BJ (cell line): ENCODE results near the gene AKR7A2. TPM values are rescaled to one million over a fixed set of nuclear protein-coding genes. Genes with fewer than 3 reads are reported as not detected.

Source experiments
- CTCF ChIA-PET: fragments of 350-600 bp; formaldehyde crosslinking; extraction: SDS; loops from one replicate; lab custom pipeline; 2021; ENCODE audit warnings: antibody characterized with exemption, inconsistent platforms; lab: Yijun Ruan, JAX
- POLR2A ChIA-PET: fragments of 300-600 bp; sonication (Branson Sonifier 250); formaldehyde crosslinking; extraction: SDS; loops from one replicate; lab custom pipeline; 2021; ENCODE audit warnings: antibody characterized with exemption; lab: Charles Lee
- DNase-seq: peaks from one replicate; pipeline ENCODE4 v3.0.0-alpha.2; 2011; ENCODE audit warnings: low read depth
- H3K27me3 ChIP-seq: 2 replicates; pipeline ENCODE4 v1.6.0; 2011; ENCODE audit warnings: low read length; ENCODE audit not compliant: control insufficient read depth, insufficient read depth
- H3K36me3 ChIP-seq: 2 replicates; pipeline ENCODE4 v1.5.1; 2011; ENCODE audit warnings: low read length; ENCODE audit not compliant: control insufficient read depth, insufficient read depth
- H3K4me3 ChIP-seq: 2 replicates; pipeline ENCODE4 v1.5.1; 2011; ENCODE audit warnings: low read depth, mild to moderate bottlenecking, control low read depth, low read length
- CTCF ChIP-seq: IDR thresholded peaks from 2 replicates; pipeline ENCODE4 v1.5.1; 2011; ENCODE audit warnings: low read depth, mild to moderate bottlenecking, control low read depth, inconsistent platforms, low read length, moderate library complexity; ENCODE audit not compliant: insufficient read depth
- polyA plus RNA-seq: library from polyadenylated mRNA; depleted of rRNA; stranded (reverse); fragments of >200 nt; gene quantifications from 2 replicates; pipeline ENCODE4 v1.2.3, GENCODE V29; 2011

AKR7A2 gene
- polyA plus RNA-seq, 1 experiment: 73.6 TPM

GRCh38 chr1:19311503-19311930 is 427 bp downstream of the AKR7A2 start:
- Histone ChIP-seq H3K27me3 (no peaks in the 10 kb centered on the region), H3K4me3 (peak overlapping the region; percentile 88), H3K36me3 (peaks cover 12% of the 10 kb centered on the region)
- DNase-seq: no peak
- CTCF ChIA-PET: interaction anchor here (0.6 to 1.4 kb wide), 3 partner anchors 29 to 339 kb away, joined by 3 to 4 read pairs (median 3); no protein-coding TSS in a partner anchor
- POLR2A ChIA-PET: no interaction called here
- TF ChIP-seq CTCF: no peak

- ChIA-PET POLR2A (no interaction called here), CTCF (interaction anchor here (0.9 to 1.4 kb wide), 2 partner anchors 30 to 340 kb away, joined by 3 to 4 read pairs; no protein-coding TSS in a partner anchor)
- peak overlapping the region; percentile 88 for H3K4me3 ChIP-seq
- H3K27me3 ChIP-seq: no peaks in the 10 kb centered on the region
- peaks cover 15% of the 10 kb centered on the region for H3K36me3 ChIP-seq
- no peak for DNase-seq
- no peak for TF ChIP-seq CTCF
Observed at GRCh38 chr1:19310720-19311502, 1.0 kb downstream of the AKR7A2 start.

GRCh38 chr1:19310061-19310460 is 1.9 kb downstream of the AKR7A2 start:
- no peak for DNase-seq
- H3K27me3 ChIP-seq: no peaks in the 10 kb centered on the region
- no peak overlapping the region for H3K4me3 ChIP-seq
- no peak for TF ChIP-seq CTCF
- peaks cover 19% of the 10 kb centered on the region for H3K36me3 ChIP-seq
- ChIA-PET POLR2A (no interaction called here), CTCF (interaction anchor here (0.6 to 0.9 kb wide), 3 partner anchors 45 to 344 kb away, joined by 3 to 5 read pairs (median 3); no protein-coding TSS in a partner anchor)

GRCh38 chr1:19309123-19309813 is 2.7 kb downstream of the AKR7A2 start:
- Histone ChIP-seq H3K4me3 (no peak overlapping the region), H3K27me3 (no peaks in the 10 kb centered on the region), H3K36me3 (peaks cover 23% of the 10 kb centered on the region)
- no peak for DNase-seq
- POLR2A ChIA-PET: no interaction called here
- TF ChIP-seq CTCF: no peak
- CTCF ChIA-PET: interaction anchor here (0.9 to 1.2 kb wide), 3 partner anchors 46 to 352 kb away, joined by 3 to 4 read pairs (median 3); no protein-coding TSS in a partner anchor

GRCh38 chr1:19308509-19308907 is 3.4 kb downstream of the AKR7A2 start:
- DNase-seq: no peak
- no peak overlapping the region for H3K4me3 ChIP-seq
- CTCF ChIA-PET: interaction anchor here (1.2 kb wide), 1 partner anchor 353 kb away, joined by 4 read pairs; no protein-coding TSS in a partner anchor
- TF ChIP-seq CTCF: no peak
- H3K36me3 ChIP-seq: peaks cover 28% of the 10 kb centered on the region
- no peaks in the 10 kb centered on the region for H3K27me3 ChIP-seq
- POLR2A ChIA-PET: no interaction called here
